Urothelium cell line (cell line): ENCODE data around the gene AKAP13.

ENCODE experiments used
- DNase-seq: peaks from one replicate; pipeline ENCODE4 v3.0.0; 2011; ENCODE audit warnings: low spot score, mixed read lengths
- FAIRE-seq: peaks from 2 replicates; lab custom pipeline; 2011; peaks lifted over from hg19 to GRCh38; lab: Jason Lieb, UNC

Gene AKAP13

DNA sequence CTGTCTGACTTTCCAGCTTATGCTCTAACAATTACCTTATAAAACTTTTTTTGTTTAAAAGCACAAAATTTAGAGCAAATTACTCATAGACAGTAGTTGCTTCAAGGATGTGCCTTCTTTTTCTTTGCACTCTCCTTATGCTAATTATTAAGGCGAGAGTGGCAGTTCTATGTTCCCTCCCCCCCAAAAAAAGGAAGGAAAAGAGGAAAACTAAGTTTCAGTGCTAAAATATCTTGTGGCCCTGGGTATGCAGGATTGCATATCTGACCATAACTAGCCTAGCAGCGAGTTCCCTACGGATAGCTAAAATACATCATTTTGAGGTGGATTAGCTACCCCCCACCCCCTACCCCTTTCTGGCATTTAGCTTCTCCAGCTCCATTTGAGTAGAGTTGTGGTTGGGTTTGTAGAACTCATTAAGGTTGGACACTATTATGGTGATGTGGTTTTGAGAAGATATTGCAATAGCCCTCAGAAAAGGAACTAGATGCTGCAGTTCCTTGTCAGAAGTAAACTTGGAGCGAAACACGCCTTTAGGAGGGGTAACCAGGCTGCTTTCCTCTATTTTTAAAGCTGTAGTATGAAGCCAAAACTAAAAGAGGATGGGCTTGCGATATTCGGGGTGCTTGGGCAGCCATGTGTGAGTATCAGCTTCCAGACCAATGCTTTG, 174.6 kb downstream of the AKAP13 start:
- FAIRE-seq (no peak), DNase-seq (no peak)

- DNase-seq (no peak), FAIRE-seq (no peak)
These were observed 175.6 kb downstream of the AKAP13 start for GRCh38 chr15:85555875-85556617.

DNA sequence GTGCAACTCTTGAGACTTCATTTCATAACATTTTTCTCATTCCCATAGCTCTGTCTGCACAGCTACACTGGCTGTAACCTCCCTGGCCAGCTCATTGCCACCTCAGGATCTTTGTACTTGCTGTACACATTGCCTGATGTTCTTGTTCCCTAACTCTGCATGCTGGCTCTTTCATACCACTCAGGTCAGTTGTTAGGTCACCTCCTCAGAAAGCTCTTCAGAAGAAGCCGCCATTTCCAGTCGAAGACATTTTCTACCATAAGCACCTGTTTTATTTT, 176.2 kb downstream of the AKAP13 start:
- FAIRE-seq (no peak), DNase-seq (no peak)

- peak; percentile 20 for FAIRE-seq
- DNase-seq: no peak
These were observed 177.0 kb downstream of the AKAP13 start for GRCh38 chr15:85557385-85557784.

DNA sequence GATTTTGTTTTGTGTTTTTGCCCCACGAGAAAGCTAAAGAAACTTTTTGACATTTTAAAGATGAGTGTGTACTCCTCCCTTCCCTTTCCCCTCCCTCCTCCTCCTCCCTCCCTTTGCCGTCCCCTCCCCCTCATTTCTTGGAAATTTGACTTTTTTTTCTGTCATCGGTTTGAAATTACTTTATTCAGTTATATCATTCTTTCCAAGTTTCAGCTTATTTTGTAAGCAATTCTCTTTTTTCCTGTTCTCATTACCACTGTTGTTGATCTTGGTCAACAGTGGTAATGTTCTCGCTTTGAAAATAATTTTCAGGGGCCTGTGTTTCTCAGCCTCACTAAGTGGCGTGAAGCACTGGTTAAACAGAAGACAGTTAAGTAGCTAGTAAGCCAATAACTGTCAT, 178.4 kb downstream of the AKAP13 start:
- no peak for FAIRE-seq
- no peak for DNase-seq

DNA sequence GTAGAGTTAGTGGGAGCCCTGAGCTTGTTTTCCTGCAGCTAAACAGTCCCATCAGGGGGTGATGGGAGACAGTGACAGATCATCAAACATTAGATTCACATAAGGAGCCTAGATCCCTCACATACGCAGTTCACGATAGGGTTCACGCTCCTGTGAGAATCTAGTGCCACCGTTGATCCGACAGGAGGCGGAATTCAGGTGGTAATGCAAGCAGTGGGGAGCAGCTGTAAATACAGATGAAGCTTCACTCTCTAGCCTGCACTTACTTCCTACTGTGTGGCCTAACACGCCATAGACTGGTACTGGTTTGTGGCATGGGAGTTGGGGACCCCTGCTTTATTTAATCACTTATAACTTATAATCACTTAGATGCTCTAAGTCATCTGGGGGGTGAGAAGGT, 179.1 kb downstream of the AKAP13 start:
- DNase-seq (no peak), FAIRE-seq (no peak)

- FAIRE-seq: no peak
- DNase-seq: no peak
These were observed 182.4 kb downstream of the AKAP13 start for GRCh38 chr15:85562824-85563223.

- no peak for DNase-seq
- FAIRE-seq: no peak
These were observed 182.9 kb downstream of the AKAP13 start for GRCh38 chr15:85563328-85563727.

- FAIRE-seq (no peak), DNase-seq (no peak)
These were observed 183.3 kb downstream of the AKAP13 start for GRCh38 chr15:85563731-85564130.

DNA sequence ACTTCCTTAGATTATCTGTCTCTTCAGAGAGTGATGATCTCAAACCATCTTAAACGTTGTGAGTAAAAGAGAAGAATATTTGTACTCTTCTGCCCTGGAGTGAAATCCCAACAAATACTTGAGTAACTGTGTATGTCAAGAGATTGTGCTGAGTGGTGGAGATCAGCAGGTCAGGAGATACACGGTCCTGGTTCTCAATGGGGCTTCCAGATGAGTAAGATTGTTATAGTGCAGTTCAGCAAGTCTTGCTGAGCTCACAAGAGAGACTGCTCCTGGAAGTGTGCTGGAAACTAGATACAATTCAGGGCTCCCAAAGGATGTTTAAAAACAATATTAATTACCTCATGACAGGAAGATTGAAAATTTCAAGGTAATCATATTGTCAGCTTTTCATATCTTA, 184.3 kb downstream of the AKAP13 start:
- FAIRE-seq (no peak), DNase-seq (no peak)

DNA sequence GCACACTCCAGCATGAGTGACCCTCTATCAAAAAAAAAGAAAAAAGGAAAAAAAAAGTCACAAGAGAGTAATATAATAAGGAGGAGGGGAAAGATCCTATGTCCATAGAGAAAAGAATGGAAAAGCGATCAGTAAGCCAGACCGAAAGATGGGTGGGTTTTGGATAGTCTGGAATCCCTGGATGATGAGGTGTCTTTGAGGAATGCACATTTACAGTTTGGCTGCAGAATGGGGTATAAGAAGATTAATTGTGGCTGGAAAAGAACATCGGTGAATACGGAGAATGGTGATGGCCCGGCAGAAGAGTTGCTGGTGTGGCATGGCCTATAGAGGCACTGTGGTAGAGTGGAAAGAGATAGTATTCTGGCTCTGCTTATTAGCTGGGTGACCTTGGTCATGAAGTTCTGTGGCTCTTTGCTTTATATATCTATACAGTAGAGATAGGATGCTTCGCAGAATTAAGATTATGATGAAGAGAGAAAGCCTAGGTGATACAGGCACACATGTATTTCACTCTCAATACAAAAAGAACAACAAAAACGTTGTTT, 187.9 kb downstream of the AKAP13 start:
- no peak for FAIRE-seq
- DNase-seq: no peak

DNA sequence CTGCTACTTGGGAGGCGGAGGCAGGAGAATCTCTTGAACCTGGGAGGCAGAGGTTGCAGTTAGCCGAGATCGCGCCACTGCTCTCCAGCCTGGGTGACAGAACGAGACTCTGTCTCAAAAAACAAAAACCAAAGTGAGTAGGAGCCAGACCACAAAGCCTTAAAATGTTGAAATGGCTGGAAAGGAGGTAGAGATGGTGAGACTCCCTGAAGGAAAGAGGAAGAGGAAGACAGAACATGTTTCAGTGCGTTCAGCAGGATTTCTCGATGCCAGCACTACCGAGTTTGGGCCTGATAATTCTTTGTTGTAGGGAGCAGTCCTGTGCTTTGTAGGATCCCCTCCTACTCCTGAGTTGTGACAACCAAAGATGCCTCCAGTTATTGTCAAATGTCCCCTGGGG, 189.9 kb downstream of the AKAP13 start:
- no peak for FAIRE-seq

GRCh38 chr15:85571780-85572179, 191.4 kb downstream of the AKAP13 start:
- DNase-seq (no peak), FAIRE-seq (no peak)

More for the DNA sequence above, 189.9 kb downstream of the AKAP13 start:
- no peak for DNase-seq

DNA sequence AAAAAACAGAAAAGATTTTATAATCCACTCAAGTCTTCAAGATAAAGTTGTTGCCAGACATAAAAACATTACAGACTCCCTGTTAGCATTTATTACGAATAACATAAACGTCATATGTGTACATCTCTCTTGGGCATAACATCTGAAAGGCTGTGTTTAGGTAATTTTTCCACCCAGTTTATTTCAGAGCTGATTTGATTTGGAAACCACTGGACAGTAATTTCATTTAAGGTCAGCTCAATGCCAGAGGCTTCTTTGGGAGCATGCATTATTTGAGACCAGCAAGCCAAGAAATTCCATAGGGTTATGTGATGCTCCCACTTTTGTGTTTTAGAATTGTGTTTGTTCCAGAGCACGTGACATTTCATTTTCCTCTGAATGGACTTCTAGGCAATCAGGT, 196.0 kb downstream of the AKAP13 start:
- DNase-seq (no peak), FAIRE-seq (no peak)

DNA sequence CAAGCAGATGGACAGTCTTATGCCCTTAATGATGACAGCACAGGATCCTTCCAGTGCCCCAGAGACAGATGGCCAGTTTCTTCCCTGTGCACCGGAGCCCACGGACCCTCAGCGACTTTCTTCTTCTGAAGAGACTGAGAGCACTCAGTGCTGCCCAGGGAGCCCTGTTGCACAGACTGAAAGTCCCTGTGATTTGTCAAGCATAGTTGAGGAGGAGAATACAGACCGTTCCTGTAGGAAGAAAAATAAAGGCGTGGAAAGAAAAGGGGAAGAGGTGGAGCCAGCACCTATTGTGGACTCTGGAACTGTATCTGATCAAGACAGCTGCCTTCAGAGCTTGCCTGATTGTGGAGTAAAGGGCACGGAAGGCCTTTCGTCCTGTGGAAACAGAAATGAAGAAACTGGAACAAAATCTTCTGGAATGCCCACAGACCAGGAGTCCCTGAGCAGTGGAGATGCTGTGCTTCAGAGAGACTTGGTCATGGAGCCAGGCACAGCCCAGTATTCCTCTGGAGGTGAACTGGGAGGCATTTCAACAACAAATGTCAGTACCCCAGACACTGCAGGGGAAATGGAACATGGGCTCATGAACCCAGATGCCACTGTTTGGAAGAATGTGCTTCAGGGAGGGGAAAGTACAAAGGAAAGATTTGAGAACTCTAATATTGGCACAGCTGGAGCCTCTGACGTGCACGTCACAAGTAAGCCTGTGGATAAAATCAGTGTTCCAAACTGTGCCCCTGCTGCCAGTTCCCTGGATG, 198.7 kb downstream of the AKAP13 start:
- DNase-seq (no peak), FAIRE-seq (no peak)

DNA sequence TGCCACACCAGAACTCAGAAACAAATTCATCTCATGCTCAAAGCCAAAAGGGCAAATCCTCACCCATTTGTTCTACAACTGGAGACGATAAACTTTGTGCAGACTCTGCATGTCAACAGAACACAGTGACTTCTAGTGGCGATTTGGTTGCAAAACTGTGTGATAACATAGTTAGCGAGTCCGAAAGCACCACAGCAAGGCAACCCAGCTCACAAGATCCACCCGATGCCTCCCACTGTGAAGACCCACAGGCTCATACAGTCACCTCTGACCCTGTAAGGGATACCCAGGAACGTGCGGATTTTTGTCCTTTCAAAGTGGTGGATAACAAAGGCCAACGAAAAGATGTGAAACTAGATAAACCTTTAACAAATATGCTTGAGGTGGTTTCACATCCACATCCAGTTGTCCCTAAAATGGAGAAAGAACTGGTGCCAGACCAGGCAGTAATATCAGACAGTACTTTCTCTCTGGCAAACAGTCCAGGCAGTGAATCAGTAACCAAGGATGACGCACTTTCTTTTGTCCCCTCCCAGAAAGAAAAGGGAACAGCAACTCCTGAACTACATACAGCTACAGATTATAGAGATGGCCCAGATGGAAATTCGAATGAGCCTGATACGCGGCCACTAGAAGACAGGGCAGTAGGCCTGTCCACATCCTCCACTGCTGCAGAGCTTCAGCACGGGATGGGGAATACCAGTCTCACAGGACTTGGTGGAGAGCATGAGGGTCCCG, 199.7 kb downstream of the AKAP13 start:
- no peak for DNase-seq

GRCh38 chr15:85580879-85581278, 200.5 kb downstream of the AKAP13 start:
- DNase-seq (no peak), FAIRE-seq (no peak)

More for the DNA sequence above, 199.7 kb downstream of the AKAP13 start:
- FAIRE-seq: no peak

GRCh38 chr15:85581495-85581894, 201.1 kb downstream of the AKAP13 start:
- DNase-seq: no peak
- no peak for FAIRE-seq

- no peak for FAIRE-seq
- no peak for DNase-seq
These were observed 202.0 kb downstream of the AKAP13 start for GRCh38 chr15:85582131-85583079.

GRCh38 chr15:85583442-85583841, 203.0 kb downstream of the AKAP13 start:
- FAIRE-seq: no peak
- no peak for DNase-seq
